DND-41 (cell line): Measurements from ENCODE around the gene GPR152.

Source experiments
- ATAC-seq: fragments of 200-7000 bp; cut with Tn5 transposase; 3 replicates; pipeline ENCODE4 v1.9.1; 2021; ENCODE audit warnings: low read depth; ENCODE audit not compliant: insufficient read depth
- DNase-seq: peaks from one replicate; pipeline ENCODE4 v3.0.0-alpha.2; 2020
- H2AFZ ChIP-seq: 2 replicates; pipeline ENCODE4 v1.6.0; 2012; ENCODE audit warnings: low read depth, low read length
- H3K27ac ChIP-seq: 2 replicates; pipeline ENCODE4 v1.5.1; 2012; ENCODE audit warnings: low read length, inconsistent platforms
- H3K27me3 ChIP-seq: fragments of 200-600 bp; sonication (generic); 2 replicates; pipeline ENCODE4 v1.6.0; 2012; ENCODE audit warnings: low read length, mild to moderate bottlenecking, inconsistent platforms; ENCODE audit not compliant: insufficient read depth, poor library complexity
- H3K36me3 ChIP-seq: 2 replicates; pipeline ENCODE4 v1.5.1; 2012; ENCODE audit warnings: low read length, inconsistent platforms; ENCODE audit not compliant: insufficient read depth
- H3K4me1 ChIP-seq: 2 replicates; pipeline ENCODE4 v1.5.1; 2012; ENCODE audit warnings: mild to moderate bottlenecking, low read length; ENCODE audit not compliant: insufficient read depth
- H3K4me2 ChIP-seq: 2 replicates; pipeline ENCODE4 v1.6.0; 2012; ENCODE audit warnings: mild to moderate bottlenecking, moderate library complexity, low read length, inconsistent platforms; ENCODE audit not compliant: insufficient read depth
- H3K4me3 ChIP-seq, 2 experiments: fragments of 200-600 bp in 1 of 2; shearing (Covaris generic) in 1 of 2; 2 replicates each; pipeline ENCODE4 v1.5.1; 2012 to 2016; ENCODE audit warnings: inconsistent platforms in 2 of 2, low read length in 2 of 2, mild to moderate bottlenecking in 2 of 2, low read depth in 1 of 2, moderate library complexity in 1 of 2
- H3K79me2 ChIP-seq: 2 replicates; pipeline ENCODE4 v1.6.0; 2012; ENCODE audit warnings: low read length, inconsistent platforms; ENCODE audit not compliant: insufficient read depth
- H3K9ac ChIP-seq: 2 replicates; pipeline ENCODE4 v1.6.0; 2012; ENCODE audit warnings: low read depth, mild to moderate bottlenecking, inconsistent platforms, low read length, moderate library complexity
- H3K9me3 ChIP-seq: 2 replicates; pipeline ENCODE4 v1.5.1; 2012; ENCODE audit warnings: low read length, moderate library complexity, mild to moderate bottlenecking, inconsistent platforms; ENCODE audit not compliant: insufficient read depth, severe bottlenecking
- H4K20me1 ChIP-seq: 2 replicates; pipeline ENCODE4 v1.6.0; 2012; ENCODE audit warnings: low read length; ENCODE audit not compliant: insufficient read depth
- CTCF ChIP-seq: IDR thresholded peaks from 2 replicates; pipeline ENCODE4 v1.5.1; 2012; ENCODE audit warnings: borderline replicate concordance, low read length, moderate library complexity, mild to moderate bottlenecking; ENCODE audit not compliant: poor library complexity, severe bottlenecking; ENCODE audit errors: extremely low read depth
- EZH2 ChIP-seq: IDR thresholded peaks from 3 replicates; pipeline ENCODE4 v1.6.1; 2012; ENCODE audit warnings: borderline replicate concordance, low read depth, mild to moderate bottlenecking, moderate library complexity, low read length, inconsistent platforms; ENCODE audit not compliant: severe bottlenecking

GPR152 gene

DNA sequence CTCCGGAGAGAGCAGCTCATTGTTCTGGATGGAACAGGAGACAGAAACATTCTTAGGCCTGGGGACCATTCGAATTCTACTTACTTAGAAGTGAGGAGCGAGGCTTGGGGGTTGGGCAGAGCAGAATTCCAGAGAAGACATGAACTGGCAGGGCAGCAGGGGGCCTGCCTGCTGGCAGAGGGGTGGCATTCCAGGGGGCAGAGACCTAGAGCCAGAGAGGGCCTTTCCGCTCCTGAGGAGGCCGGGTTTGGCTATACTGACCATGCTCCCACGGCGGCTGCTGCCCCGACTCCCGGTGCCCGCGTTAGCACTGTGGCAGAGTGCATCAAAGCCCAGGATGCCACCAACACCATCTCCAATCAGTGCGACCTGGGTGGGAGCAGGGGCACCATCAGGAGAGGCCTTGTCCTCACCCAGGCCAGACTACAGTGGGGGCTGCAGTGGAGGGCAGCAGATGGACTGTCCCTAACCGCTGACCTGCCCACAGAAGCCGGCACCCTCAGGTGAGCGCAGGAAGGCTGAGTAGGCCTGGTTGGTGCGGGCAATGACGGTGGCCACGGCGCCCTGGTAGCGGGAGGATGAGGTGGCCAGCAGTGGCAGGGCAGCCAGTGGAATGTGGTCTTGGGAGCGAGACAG, 45.2 kb upstream of the GPR152 start:
- no peak for DNase-seq
- TF ChIP-seq CTCF = no peak
- H3K36me3 ChIP-seq = peaks cover 92% of the 10 kb centered on the region

DNA sequence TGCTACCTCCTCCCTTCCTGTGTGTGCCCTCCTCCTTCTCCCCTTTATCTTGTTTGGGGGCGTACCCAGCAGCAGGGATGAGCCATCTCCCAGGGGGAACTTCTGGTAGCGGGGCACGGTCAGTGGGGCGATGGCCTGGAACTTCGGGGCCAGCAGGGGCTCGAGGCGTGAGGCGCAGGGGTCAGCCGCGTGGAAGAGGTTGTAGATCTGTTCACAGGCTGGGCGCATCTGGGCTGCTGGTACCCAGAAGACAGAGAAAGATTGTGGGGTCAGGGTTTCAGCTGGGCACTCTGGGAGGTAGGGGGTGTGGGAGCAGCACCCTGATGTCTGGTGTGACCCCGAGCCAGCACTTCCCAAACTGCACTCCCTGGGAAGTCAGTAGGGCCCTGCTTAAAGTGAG, 43.6 kb upstream of the GPR152 start:
- no peak overlapping the region for H3K4me3 ChIP-seq

More for the DNA sequence above, 45.2 kb upstream of the GPR152 start:
- no peak overlapping the region for H3K27ac ChIP-seq
- H3K4me1 ChIP-seq = no peaks in the 10 kb centered on the region
- H3K4me2 ChIP-seq = no peak overlapping the region
- no peak for ATAC-seq
- no peak overlapping the region for H2AFZ ChIP-seq
- H4K20me1 ChIP-seq = peaks cover 7% of the 10 kb centered on the region; the same call in 1 of the 2 replicates
- H3K9me3 ChIP-seq = no peaks in the 10 kb centered on the region
- no peak overlapping the region for H3K4me3 ChIP-seq
- H3K79me2 ChIP-seq = peaks cover 7% of the 10 kb centered on the region
- no peaks in the 10 kb centered on the region for H3K27me3 ChIP-seq
- no peak overlapping the region for H3K9ac ChIP-seq

DNA sequence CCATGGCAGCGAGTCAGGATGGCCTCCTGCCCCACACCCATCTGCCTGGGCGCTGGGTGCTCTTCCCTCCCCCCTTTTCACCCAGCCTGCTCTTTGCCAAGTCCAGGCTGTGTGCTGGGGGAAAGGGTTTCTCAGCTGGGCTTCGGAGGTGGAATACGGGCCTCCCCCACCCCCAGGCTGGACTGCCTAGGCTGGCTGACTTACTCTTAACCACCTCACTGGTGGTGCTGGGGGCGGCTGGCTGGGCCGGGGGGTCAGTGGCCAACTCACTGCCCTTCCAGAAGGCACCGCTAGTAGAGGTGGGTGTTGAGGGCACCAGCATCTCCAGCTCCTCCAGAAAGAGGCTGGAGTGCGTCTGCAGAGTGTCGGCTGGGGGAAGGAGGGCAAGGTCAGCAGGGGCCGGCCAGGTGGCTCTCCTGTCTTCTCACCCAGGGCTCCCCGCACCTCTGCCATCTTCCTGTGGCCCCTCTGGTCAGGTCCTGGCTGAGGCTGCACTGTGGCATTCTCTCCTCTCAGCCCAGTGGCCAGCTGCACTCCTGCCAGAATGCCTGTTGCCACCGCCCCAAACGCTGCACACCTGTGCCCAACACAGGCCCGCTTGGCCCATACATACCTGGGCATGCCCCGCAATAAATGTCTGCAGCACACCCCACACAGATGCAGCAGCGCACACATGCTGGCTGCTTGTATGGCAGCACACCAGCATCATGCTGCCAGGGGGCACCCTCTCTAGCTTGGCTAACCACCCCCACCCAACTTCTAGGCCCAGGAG, 42.9 kb upstream of the GPR152 start:
- Histone ChIP-seq H3K9me3 (no peaks in the 10 kb centered on the region), H3K4me1 (no peaks in the 10 kb centered on the region), H3K4me3 (no peak overlapping the region), H3K9ac (no peak overlapping the region), H3K27me3 (no peaks in the 10 kb centered on the region), H3K4me2 (no peak overlapping the region), H3K27ac (no peak overlapping the region), H3K79me2 (no peaks in the 10 kb centered on the region), H2AFZ (no peak overlapping the region), H4K20me1 (peaks cover 15% of the 10 kb centered on the region), H3K36me3 (peaks cover 95% of the 10 kb centered on the region)
- DNase-seq (no peak), ATAC-seq (no peak)
- TF ChIP-seq CTCF (no peak), EZH2 (no peak)

More for the DNA sequence above, 43.6 kb upstream of the GPR152 start:
- TF ChIP-seq EZH2 (no peak), CTCF (no peak)
- Histone ChIP-seq H3K9me3 (no peaks in the 10 kb centered on the region), H3K79me2 (peaks cover under 1% of the 10 kb centered on the region), H2AFZ (no peak overlapping the region), H3K27me3 (no peaks in the 10 kb centered on the region), H3K27ac (no peak overlapping the region), H3K36me3 (peaks cover 92% of the 10 kb centered on the region), H4K20me1 (peaks cover 11% of the 10 kb centered on the region; the same call in 1 of the 2 replicates), H3K4me1 (no peaks in the 10 kb centered on the region), H3K9ac (no peak overlapping the region), H3K4me2 (no peak overlapping the region)
- DNase-seq (no peak), ATAC-seq (no peak)
